GDM1 (cell line): ENCODE data around the gene TRPV3.
"Not testable (repeated sequence)": the region's sequence is repeated elsewhere in the genome, so short reads cannot be mapped to it uniquely, and the experiment has no call there.

Experiments used
- DNase-seq: peaks from one replicate; lab custom pipeline; 2025; lab: John Stamatoyannopoulos, UW

Gene TRPV3

DNA sequence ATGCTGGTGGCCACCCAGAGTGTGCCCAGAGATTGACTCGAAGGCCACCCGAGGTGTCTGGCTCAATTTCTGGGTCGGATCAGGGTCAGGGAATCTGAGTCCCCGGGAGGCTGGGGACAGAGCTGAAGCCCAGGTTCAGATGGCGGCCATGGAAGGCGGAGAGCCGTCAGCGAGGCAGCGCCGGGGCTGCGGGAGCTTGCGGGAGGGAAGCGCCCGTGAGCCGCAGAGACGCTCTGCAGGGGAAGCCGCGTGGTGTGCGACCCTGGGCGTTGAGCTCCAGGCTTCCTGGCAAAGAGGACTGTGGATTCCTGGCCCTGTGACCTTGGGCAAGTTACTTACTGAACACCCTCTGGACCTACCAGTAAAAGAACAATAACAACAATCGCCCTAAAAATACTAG lies 85.5 kb downstream of the TRPV3 start:
- DNase-seq = no peak

GRCh38 chr17:3471599-3471998 lies 86.0 kb downstream of the TRPV3 start, which contains the start of gene SPATA22:
Gene SPATA22 (minus strand): TSS chr17:3471819. CDS start chr17:3469325, 2,494 bp downstream.
- DNase-seq = no peak

DNA sequence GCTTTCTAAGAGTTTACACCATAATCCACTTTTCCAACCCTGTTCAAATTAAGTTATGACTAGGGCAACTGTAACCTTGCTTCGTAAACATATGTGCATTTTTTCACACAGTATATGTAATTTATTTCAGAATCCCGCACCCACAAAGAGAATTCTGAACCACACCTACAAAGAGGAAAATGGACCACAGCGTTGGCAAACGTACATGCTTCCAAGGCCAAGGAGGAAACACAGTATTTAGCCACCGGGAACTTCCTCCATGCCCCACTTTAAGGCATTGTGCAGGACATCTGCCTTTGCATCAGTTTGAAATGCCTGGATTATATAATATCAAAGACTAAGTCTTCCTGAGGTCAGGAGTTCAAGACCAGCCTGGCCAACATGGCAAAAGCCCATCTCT lies 88.1 kb downstream of the TRPV3 start:
- DNase-seq = no peak

DNA sequence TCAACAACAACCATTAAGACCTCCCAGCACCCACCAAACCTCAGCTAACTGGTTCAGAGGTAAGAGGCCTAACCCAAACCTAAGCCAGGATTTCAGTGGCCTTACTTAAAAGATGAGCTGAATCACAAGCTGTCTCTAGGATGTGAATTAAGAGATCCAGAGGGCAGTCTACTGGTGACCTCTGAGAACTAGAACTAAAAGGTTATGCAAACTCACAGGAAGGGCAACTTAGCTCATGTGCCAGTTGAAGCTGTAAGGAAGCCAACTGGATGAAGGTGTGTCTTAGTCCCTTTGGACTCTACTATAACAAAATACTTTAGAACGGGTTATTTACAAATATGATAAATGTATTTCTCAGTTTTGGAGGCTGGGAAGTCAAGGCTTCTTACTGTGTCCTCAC lies 91.3 kb downstream of the TRPV3 start:
- DNase-seq = not testable (repeated sequence)
